CD4-positive, alpha-beta T cell treated with Interleukin-6 for 4 hours (primary cell): ENCODE data around the gene PHAX.
"Not testable (repeated sequence)": the region's sequence is repeated elsewhere in the genome, so short reads cannot be mapped to it uniquely, and the experiment has no call there.

Source experiments
- DNase-seq: peaks from one replicate; pipeline ENCODE4 v3.0.0-alpha.2; 2020; ENCODE audit warnings: mixed read lengths

Gene PHAX

GRCh38 chr5:126605525-126605924 is 4.8 kb downstream of the PHAX start:
- DNase-seq, result no peak

DNA sequence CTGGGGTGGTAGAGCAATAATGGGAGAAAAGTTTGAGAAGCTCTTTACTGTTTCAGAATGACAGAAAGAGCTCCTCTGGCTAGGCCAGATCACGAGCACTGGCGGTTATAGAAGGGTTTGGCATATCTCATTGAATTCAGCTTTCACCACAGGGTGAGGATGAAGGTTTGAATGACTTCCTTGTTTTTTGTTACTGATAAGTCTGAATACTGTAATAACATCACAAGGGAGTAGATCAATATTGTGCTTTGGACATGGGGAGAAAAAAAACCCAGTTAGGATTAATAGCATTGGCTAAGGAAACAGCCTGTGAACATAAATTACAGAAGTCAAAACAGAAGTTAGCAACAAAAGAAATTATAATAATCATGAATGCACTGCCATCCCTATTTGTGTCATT is 9.4 kb downstream of the PHAX start:
- no peak for DNase-seq

- DNase-seq, result no peak
Observed at GRCh38 chr5:126610616-126611015, 9.9 kb downstream of the PHAX start.

- DNase-seq, result no peak
Observed at GRCh38 chr5:126613941-126614592, 13.3 kb downstream of the PHAX start.

DNA sequence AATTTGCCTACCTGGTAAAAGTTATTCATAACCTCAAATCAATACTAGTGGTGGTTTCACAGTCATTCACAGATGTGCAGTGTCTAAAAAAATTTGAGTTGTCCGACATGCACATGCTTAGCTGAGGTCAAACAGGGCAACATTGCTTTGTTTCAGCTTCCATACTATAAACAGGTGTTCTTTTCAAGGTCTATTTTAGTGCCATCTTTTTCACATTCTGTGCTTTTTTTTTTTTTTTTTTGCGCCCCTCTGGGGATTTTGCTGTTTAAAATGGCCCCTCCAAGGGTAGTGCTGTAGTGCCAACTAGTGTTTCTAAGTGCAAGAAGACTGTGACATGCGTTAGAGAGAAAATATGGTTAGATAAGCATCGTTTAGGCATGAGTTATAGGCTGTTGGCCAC is 14.5 kb downstream of the PHAX start:
- no peak for DNase-seq

DNA sequence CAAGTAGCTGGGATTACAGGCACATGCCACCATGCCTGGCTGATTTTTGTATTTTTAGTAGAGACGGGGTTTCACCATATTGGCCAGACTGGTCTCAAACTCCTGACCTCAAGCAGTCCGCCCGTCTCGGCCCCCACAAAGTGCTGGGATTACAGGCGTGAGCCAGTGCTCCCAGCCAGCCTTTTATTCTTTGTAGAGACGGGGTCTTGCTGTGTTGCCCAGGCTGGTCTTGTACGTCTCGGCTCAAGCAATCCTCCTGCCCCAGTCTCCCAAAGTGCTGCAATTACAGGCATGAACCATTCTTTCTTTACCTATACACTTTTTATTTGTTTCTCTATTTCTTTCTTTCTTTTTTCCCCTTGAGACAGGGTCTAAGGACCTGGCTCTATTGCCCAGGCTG is 16.9 kb downstream of the PHAX start:
- DNase-seq, result not testable (repeated sequence)

- no peak for DNase-seq
Observed at GRCh38 chr5:126619781-126620180, 19.0 kb downstream of the PHAX start.

DNA sequence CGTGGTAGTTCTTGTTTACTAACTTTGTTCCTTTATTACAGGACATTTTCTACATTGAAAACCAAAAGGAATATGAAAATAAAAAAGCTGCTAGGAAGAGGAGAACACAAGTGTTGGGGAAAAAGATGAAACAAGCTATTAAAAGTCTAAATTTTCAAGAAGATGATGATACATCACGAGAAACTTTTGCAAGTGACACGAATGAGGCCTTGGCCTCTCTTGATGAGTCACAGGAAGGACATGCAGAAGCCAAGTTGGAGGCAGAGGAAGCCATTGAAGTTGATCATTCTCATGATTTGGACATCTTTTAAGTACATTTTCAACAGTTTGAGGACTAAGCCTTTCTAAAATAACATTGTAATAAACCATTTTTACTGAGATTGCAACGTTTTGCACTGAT is 23.8 kb downstream of the PHAX start:
- no peak for DNase-seq

DNA sequence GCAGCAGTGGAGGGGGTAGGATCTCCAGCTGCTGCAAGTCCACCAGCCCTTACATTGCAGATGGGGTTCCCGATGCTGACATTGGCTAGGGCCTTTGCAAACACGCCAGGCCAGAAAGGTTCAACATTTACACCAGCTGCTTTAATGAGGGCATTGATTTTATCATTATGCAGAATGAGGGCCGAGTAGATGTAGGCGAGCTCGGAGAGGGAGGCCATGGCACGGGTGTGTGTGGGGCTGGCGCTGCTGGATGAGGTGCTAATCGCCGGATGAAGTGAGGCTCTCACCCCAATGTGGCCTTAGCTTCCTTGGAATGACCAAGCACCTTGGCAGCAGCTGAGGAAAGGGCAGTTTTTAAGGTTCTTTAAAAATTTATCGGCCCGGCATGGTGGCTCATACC is 27.4 kb downstream of the PHAX start:
- DNase-seq, result no peak

DNA sequence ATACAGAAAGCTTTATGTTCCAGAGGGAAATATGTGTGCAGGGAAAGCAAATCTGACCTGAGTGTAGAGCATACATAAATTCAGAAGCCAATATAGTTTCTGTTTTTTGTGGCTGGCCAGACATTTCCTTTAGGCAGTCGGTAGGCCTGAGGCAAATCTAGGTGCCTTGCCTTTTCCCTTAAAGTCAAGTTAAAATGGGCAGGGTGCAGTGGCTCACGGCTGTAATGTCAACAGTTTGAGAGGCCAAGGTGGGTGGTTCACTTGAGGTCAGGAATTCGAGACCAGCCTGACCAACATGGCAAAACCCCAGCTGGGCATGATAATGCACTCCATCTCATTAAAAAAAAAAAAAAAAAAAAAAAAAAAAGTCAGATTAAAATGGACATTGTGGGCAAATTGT is 31.2 kb downstream of the PHAX start:
- no peak for DNase-seq

DNA sequence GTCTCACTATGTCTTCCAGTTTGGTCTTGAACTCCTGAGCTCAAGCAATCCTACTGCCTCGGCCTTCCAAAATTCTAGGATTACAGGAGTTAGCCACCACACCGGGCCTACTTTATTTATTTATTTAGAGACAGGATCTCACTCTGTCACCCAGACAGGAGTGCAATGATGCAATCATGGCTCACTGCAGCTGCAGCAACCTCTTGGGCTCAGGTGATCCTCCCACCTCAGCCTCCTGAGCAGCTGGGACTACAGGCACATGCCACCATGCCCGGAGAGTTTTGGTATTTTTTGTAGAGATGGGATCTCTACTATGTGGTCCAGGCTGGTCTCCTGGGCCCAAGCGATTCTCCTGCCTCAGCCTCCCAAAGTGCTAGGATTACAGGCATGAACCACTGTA is 32.8 kb downstream of the PHAX start:
- DNase-seq, result no peak

GRCh38 chr5:126635585-126635984 is 34.8 kb downstream of the PHAX start:
- no peak for DNase-seq

DNA sequence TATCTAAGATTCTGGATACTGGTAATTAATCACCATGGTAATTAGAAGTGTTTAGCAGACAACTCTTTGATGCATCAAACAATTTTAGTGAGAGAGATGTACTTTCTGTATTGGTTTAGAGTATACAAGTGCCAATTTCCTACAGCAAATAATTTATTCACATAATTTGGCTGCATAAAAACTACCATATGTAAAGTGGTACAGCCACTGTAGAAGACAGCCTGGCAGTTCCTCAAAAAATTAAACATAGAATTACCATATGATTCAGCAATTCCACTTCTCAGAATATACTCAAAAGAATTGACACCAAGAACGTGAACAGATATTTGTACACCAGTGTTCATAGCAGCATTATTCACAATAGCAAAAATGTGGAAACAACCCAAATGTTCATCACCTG is 36.2 kb downstream of the PHAX start:
- no peak for DNase-seq

DNA sequence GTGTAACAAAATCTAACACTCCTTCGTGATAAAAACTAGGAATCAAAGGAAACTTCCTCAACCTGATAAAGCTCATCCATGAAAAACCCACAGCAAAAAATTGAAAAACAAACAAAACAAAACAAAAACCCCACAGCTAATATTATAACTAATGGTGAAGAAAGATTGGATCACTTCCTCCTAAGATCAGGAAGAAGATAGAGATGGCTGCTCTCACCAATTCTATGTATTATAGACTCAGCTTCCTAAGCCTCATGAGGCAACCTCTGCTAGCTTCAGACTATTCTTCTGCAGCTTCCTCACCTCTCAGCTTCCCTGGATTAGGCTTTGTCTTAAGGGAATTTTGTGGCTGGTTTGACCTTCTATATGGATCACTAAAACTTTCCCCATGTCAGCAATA is 40.1 kb downstream of the PHAX start:
- DNase-seq, result no peak

- DNase-seq, result no peak
Observed at GRCh38 chr5:126641387-126641786, 40.6 kb downstream of the PHAX start.

GRCh38 chr5:126645132-126645531 is 44.4 kb downstream of the PHAX start:
- no peak for DNase-seq

DNA sequence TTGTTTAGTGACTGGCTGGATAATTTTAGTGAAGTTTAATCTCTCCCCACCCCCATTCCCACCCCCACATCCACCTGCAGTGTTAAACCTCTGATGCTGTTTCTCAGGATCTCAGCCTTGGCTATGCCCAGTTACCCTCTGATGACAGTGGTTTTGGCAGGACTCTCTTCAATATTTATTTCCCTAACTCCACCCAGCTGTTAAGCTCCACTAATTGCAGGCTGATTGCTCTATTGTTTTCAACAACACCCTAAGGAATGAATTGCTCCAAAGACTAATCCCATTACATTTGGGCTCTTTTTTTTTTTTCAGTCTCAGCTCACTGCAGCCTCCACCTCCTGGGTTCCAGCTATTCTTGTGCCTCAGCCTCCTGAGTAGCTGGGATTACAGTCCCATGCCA is 46.3 kb downstream of the PHAX start:
- no peak for DNase-seq

DNA sequence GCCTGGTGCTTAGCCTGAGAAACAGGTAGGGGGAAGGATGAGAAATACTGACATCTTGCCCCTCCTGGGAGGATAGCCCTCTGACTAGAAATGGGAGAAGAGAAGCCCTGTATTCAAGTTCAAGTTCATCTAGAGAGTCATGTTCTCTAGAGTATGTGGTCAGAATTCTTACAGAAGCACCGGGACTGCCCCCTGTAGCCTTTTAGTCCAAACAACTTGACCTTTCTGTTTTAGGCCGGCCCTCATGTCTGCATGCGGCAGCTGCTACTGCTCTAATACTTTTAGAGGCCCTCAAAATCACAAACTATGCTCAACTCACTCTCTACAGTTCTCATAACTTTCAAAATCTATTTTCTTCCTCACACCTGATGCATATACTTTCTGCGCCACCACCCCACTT is 47.7 kb downstream of the PHAX start:
- DNase-seq, result no peak

DNA sequence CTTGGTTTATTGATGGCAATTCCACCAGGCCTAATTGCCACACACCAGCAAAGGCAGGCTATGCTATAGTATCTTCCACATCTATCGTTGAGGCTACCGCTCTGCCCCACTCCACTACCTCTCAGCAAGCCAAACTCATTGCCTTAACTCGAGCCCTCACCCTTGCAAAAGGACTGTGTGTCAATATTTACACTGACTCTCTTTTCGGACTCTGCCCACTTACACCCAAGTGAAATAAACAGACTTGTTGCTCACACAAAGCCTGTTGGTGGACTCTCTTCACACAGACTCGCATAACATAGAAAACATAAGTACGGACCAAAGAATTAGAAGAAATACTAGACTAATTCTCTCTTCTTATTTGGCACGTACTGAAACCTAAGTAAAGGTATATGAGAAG is 48.3 kb downstream of the PHAX start:
- DNase-seq, result not testable (repeated sequence)

- DNase-seq, result not testable (repeated sequence)
Observed at GRCh38 chr5:126649709-126650108, 49.0 kb downstream of the PHAX start.

GRCh38 chr5:126650463-126650862 is 49.7 kb downstream of the PHAX start:
- DNase-seq, result no peak

DNA sequence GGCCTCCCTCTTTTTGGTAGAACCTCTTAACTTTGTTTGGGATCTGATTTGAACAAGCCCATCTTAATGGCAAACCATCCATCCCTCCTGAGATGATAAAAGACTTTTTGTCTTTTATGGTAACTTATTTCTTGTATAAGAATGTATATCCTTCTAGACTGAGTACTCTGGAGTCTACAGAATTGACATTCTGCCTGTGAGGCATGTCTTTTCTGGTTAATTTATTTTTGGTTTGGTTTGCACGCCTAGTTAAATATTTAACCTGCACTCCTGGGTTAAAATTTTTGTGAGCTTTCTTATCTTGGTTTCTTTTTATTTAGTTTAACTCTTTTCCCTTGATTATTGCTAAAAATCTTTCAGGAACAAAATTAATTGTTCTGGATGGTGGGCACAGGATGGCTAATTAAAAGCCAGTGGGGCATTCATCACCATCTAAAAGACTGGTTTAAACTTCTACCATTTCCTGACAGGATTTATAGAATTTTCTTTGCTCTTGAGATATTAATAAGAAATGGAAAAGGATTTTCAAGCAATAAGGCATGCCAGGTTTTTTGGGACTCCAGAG is 50.3 kb downstream of the PHAX start:
- DNase-seq, result no peak

DNA sequence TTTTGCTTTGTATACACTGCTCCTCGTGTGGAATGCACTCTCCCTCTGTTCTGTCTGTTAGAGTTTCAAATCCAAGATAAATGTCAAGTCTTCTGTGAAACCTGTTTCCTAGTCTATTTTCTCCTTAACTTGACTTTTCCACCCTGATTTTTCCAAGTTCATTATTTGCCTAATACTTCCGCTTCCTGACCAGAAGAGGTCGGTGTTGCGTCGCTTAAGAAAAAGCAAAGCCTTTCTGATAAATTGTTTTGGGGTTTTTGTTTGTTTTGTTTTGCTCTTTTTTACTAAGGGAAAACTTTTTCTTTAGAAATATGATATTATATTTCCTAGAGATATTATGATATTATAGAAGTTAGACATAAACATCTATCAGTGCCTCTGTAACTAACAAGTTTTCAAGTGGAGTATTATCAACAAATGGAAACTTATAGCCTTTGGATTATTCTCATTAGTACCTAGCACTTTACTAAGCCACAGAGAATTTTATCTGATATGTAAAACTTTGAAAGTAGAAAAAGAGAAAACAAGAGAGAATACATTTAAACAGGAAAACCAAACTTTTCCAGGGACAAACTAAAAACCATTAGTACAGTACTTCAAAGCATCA is 55.8 kb downstream of the PHAX start:
- DNase-seq, result peak; percentile 40

GRCh38 chr5:126658561-126658960 is 57.8 kb downstream of the PHAX start:
- DNase-seq, result no peak
